IMR-90 (cell line): ENCODE measurements around the gene LFNG. TPM values are rescaled to one million over a fixed set of nuclear protein-coding genes. Genes with fewer than 3 reads are reported as not detected.

ENCODE experiments used
- ATAC-seq: fragments of 200-7000 bp; cut with Tn5 transposase; 2 replicates; pipeline ENCODE4 v1.9.1; 2020; ENCODE audit warnings: low read depth, mild to moderate bottlenecking, moderate library complexity
- BruUV-seq: library from RNA; stranded (reverse); fragments of 400-500 nt; replicated peaks from 2 replicates; lab custom pipeline; 2021; lab: Mats Ljungman, UMichigan
- CTCF ChIA-PET: fragments of 300-600 bp; formaldehyde crosslinking; extraction: SDS; loops from one replicate; lab custom pipeline; 2021; ENCODE audit warnings: antibody characterized with exemption; lab: Yijun Ruan, JAX
- POLR2A ChIA-PET: fragments of 300-600 bp; sonication (Branson Sonifier 250); formaldehyde crosslinking; loops from one replicate; lab custom pipeline; 2022; ENCODE audit warnings: antibody characterized with exemption; ENCODE audit not compliant: unreplicated experiment; lab: Charles Lee
- DNase-seq: peaks from one replicate; pipeline ENCODE4 v3.0.0; 2013
- H2AFZ ChIP-seq: replicated peaks from 2 replicates; pipeline ENCODE3; 2013; ENCODE audit warnings: low read length, mild to moderate bottlenecking; ENCODE audit not compliant: poor library complexity
- H2AK5ac ChIP-seq: 2 replicates; pipeline ENCODE4 v1.6.1; 2013; ENCODE audit warnings: low read depth, low read length, inconsistent platforms
- H2AK9ac ChIP-seq: replicated peaks from 2 replicates; pipeline ENCODE3; 2013; ENCODE audit warnings: mild to moderate bottlenecking, low read depth, low read length, moderate library complexity; ENCODE audit not compliant: poor library complexity
- H2BK120ac ChIP-seq: 2 replicates; pipeline ENCODE4 v1.6.1; 2013; ENCODE audit warnings: low read depth, low read length, inconsistent platforms
- H2BK15ac ChIP-seq: 3 replicates; pipeline ENCODE4 v1.6.1; 2013; ENCODE audit warnings: low read depth, low read length, inconsistent platforms
- H2BK20ac ChIP-seq: 2 replicates; pipeline ENCODE4 v1.6.1; 2013; ENCODE audit warnings: low read depth, mild to moderate bottlenecking, inconsistent platforms, low read length, moderate library complexity
- H2BK5ac ChIP-seq: 2 replicates; pipeline ENCODE4 v1.6.1; 2013; ENCODE audit warnings: mild to moderate bottlenecking, low read depth, low read length, inconsistent platforms; ENCODE audit not compliant: poor library complexity, severe bottlenecking
- H3K14ac ChIP-seq: replicated peaks from 2 replicates; pipeline ENCODE4 v1.6.1; 2013; ENCODE audit warnings: low read depth, low read length, inconsistent platforms
- H3K18ac ChIP-seq: 2 replicates; pipeline ENCODE4 v1.6.1; 2013; ENCODE audit warnings: low read depth, low read length, control low read depth
- H3K23ac ChIP-seq: 2 replicates; pipeline ENCODE4 v1.6.1; 2013; ENCODE audit warnings: low read depth, low read length, inconsistent platforms
- H3K27ac ChIP-seq: 2 replicates; pipeline ENCODE4 v1.5.1; 2013; ENCODE audit warnings: mild to moderate bottlenecking, control low read depth, low read length; ENCODE audit not compliant: insufficient read depth
- H3K27me3 ChIP-seq: 2 replicates; pipeline ENCODE4 v1.6.1; 2013; ENCODE audit warnings: low read length; ENCODE audit not compliant: control insufficient read depth, insufficient read depth
- H3K36me3 ChIP-seq: 2 replicates; pipeline ENCODE4 v1.6.1; 2013; ENCODE audit warnings: low read length, mixed read lengths; ENCODE audit not compliant: control insufficient read depth, insufficient read depth
- H3K4ac ChIP-seq: 2 replicates; pipeline ENCODE4 v1.6.1; 2013; ENCODE audit warnings: low read depth, low read length, inconsistent platforms
- H3K4me1 ChIP-seq: 2 replicates; pipeline ENCODE4 v1.6.1; 2013; ENCODE audit warnings: low read length, mixed read lengths; ENCODE audit not compliant: control insufficient read depth, insufficient read depth
- H3K4me2 ChIP-seq: 2 replicates; pipeline ENCODE4 v1.6.1; 2013; ENCODE audit warnings: low read depth, mild to moderate bottlenecking, control low read depth, low read length, moderate library complexity
- H3K4me3 ChIP-seq: 2 replicates; pipeline ENCODE4 v1.5.1; 2013; ENCODE audit warnings: low read depth, mild to moderate bottlenecking, control low read depth, low read length, moderate library complexity; ENCODE audit not compliant: insufficient read depth
- H3K56ac ChIP-seq: 2 replicates; pipeline ENCODE4 v1.6.1; 2013; ENCODE audit warnings: low read length, inconsistent platforms; ENCODE audit not compliant: insufficient read depth; ENCODE audit errors: extremely low read depth
- H3K79me1 ChIP-seq, 2 experiments: 2 replicates each; pipeline ENCODE4 v1.6.1; 2013; ENCODE audit warnings: low read length in 2 of 2, inconsistent platforms in 1 of 2, low read depth in 1 of 2
- H3K9ac ChIP-seq: 2 replicates; pipeline ENCODE4 v1.6.1; 2013; ENCODE audit warnings: low read depth, low read length, control low read depth
- H3K9me1 ChIP-seq: 2 replicates; pipeline ENCODE4 v1.6.1; 2013; ENCODE audit warnings: low read length, inconsistent platforms; ENCODE audit not compliant: insufficient read depth
- H3K9me3 ChIP-seq: 2 replicates; pipeline ENCODE4 v1.6.1; 2013; ENCODE audit warnings: low read length; ENCODE audit not compliant: control insufficient read depth, insufficient read depth
- H4K20me1 ChIP-seq: 2 replicates; pipeline ENCODE4 v1.6.1; 2013; ENCODE audit warnings: low read length, inconsistent platforms; ENCODE audit not compliant: insufficient read depth
- H4K5ac ChIP-seq: 2 replicates; pipeline ENCODE4 v1.6.1; 2013; ENCODE audit warnings: mild to moderate bottlenecking, low read depth, low read length, control low read depth
- H4K8ac ChIP-seq, 2 experiments: 2 replicates each; pipeline ENCODE4 v1.6.1; 2013; ENCODE audit warnings: low read depth in 2 of 2, low read length in 2 of 2, control low read depth in 1 of 2, inconsistent platforms in 1 of 2
- H4K91ac ChIP-seq: 2 replicates; pipeline ENCODE4 v1.6.1; 2013; ENCODE audit warnings: low read depth, low read length, inconsistent platforms; ENCODE audit not compliant: insufficient read depth
- BHLHE40 ChIP-seq: fragments of 150-350 bp; IDR thresholded peaks from 2 replicates; pipeline ENCODE4 v1.6.1; 2016; ENCODE audit warnings: mild to moderate bottlenecking, low read depth, low read length
- CEBPB ChIP-seq: IDR thresholded peaks from 2 replicates; pipeline ENCODE4 v1.6.1; 2012; ENCODE audit warnings: low read depth, low read length, improper control_type of control experiment
- CHD1 ChIP-seq: IDR thresholded peaks from 2 replicates; pipeline ENCODE4 v1.6.1; 2012; ENCODE audit warnings: low read depth, low read length, improper control_type of control experiment
- CTCF ChIP-seq: conservative IDR thresholded peaks from 2 replicates; pipeline ENCODE4 v1.5.1; 2012; ENCODE audit warnings: mild to moderate bottlenecking, low read depth, low read length, improper control_type of control experiment
- ELK1 ChIP-seq: fragments of 150-350 bp; IDR thresholded peaks from 2 replicates; pipeline ENCODE4 v1.6.1; 2016; ENCODE audit warnings: low read depth, mild to moderate bottlenecking, low read length, moderate library complexity, borderline replicate concordance
- FOS ChIP-seq: fragments of 150-350 bp; IDR thresholded peaks from 2 replicates; pipeline ENCODE4 v1.6.1; 2016; ENCODE audit warnings: low read depth, low read length
- MAFK ChIP-seq: IDR thresholded peaks from 2 replicates; pipeline ENCODE4 v1.6.1; 2012; ENCODE audit warnings: low read depth, low read length, improper control_type of control experiment
- MAZ ChIP-seq: IDR thresholded peaks from 2 replicates; pipeline ENCODE4 v1.6.1; 2012; ENCODE audit warnings: low read depth, mild to moderate bottlenecking, low read length, improper control_type of control experiment, moderate library complexity, borderline replicate concordance
- MXI1 ChIP-seq: IDR thresholded peaks from 2 replicates; pipeline ENCODE4 v1.6.1; 2012; ENCODE audit warnings: low read depth, mild to moderate bottlenecking, low read length, moderate library complexity, borderline replicate concordance
- NFE2L2 ChIP-seq: fragments of 150-350 bp; IDR thresholded peaks from 2 replicates; pipeline ENCODE4 v1.6.1; 2016; ENCODE audit warnings: low read depth, mild to moderate bottlenecking, low read length
- POLR2A ChIP-seq: IDR thresholded peaks from 2 replicates; pipeline ENCODE4 v1.6.1; 2012; ENCODE audit warnings: mild to moderate bottlenecking, low read depth, low read length
- RAD21 ChIP-seq: IDR thresholded peaks from 2 replicates; pipeline ENCODE4 v1.6.1; 2012; ENCODE audit warnings: low read length, improper control_type of control experiment
- RCOR1 ChIP-seq: IDR thresholded peaks from 2 replicates; pipeline ENCODE4 v1.6.1; 2012; ENCODE audit warnings: mild to moderate bottlenecking, low read length, improper control_type of control experiment; ENCODE audit not compliant: insufficient replicate concordance
- RFX5 ChIP-seq: IDR thresholded peaks from 2 replicates; pipeline ENCODE4 v1.8.0; 2012; ENCODE audit warnings: low read depth, mild to moderate bottlenecking, low read length, moderate library complexity
- SMC3 ChIP-seq: fragments of 150-350 bp; IDR thresholded peaks from 2 replicates; pipeline ENCODE4 v1.6.1; 2016; ENCODE audit warnings: low read depth, mild to moderate bottlenecking, antibody characterized with exemption, low read length, moderate library complexity
- USF2 ChIP-seq: fragments of 150-350 bp; IDR thresholded peaks from 2 replicates; pipeline ENCODE4 v1.6.1; 2017; ENCODE audit warnings: mild to moderate bottlenecking, antibody characterized with exemption, low read length, low read depth
- WGBS, 2 experiments: methylation state at CpG; one replicate each; pipeline versions ENCODE4 v1.1.5 to v1.1.7; 2013; ENCODE audit warnings: missing lambda C conversion rate in 2 of 2; ENCODE audit not compliant: insufficient read length in 1 of 2; ENCODE audit errors: extremely low coverage in 2 of 2; 5-methylcytosine and 5-hydroxymethylcytosine counted together
- dilution Hi-C: fragments of 300-500 bp; cut with HindIII; formaldehyde crosslinking; loops from one replicate; pipeline ENCODE4 v1.14.3; 2018; ENCODE audit warnings: low sequenced_read_pairs; ENCODE audit not compliant: unreplicated experiment
- in situ Hi-C: fragments of 300-500 bp; cut with MboI; formaldehyde crosslinking; loops from 3 replicates; pipeline ENCODE4 v1.14.3; 2019; ENCODE audit warnings: low sequenced_read_pairs, inconsistent platforms, mixed read lengths
- intact Hi-C: fragments of 100-400 bp; cut with micrococcal nuclease; formaldehyde crosslinking; loops from 2 replicates; pipeline ENCODE4 v1.10.0; 2022
- polyA plus RNA-seq, 3 experiments: library from polyadenylated mRNA; depleted of rRNA; stranded (reverse); fragments of >200 nt; gene quantifications; 2 replicates each; pipeline ENCODE4 v1.2.3, GENCODE V29; 2012; ENCODE audit warnings: low replicate concordance in 1 of 3
- total RNA-seq: library from RNA; depleted of rRNA; stranded (reverse); fragments of >200 nt; gene quantifications from 2 replicates; pipeline ENCODE4 v1.2.3, GENCODE V29; 2012

The LFNG gene
- total and polyA plus RNA-seq, 2 of the 4 experiments (the other 2 are of a cell fraction): 1.8 to 5.1 TPM

- no peak overlapping the region for H2BK15ac ChIP-seq
- intact Hi-C loops (no loop called here), in situ Hi-C loops (no loop called here), dilution Hi-C loops (no loop called here)
- no peak for DNase-seq
- H3K4me2 ChIP-seq: no peak overlapping the region
- no peak overlapping the region for H2AK9ac ChIP-seq
- no peak overlapping the region for H4K5ac ChIP-seq
- BruUV-seq: no TSS peak
- no peak overlapping the region for H4K8ac ChIP-seq
- H2BK20ac ChIP-seq: no peak overlapping the region
- ChIA-PET CTCF (no interaction called here), POLR2A (no interaction called here)
- no peaks in the 10 kb centered on the region for H3K9me3 ChIP-seq
- no peak overlapping the region for H2AK5ac ChIP-seq
- H2BK120ac ChIP-seq: no peak overlapping the region
- ATAC-seq: no peak
- H3K23ac ChIP-seq: no peak overlapping the region
- no peak overlapping the region for H3K4me3 ChIP-seq
- H3K9ac ChIP-seq: no peak overlapping the region
- no peak overlapping the region for H3K14ac ChIP-seq
- peaks cover 3% of the 10 kb centered on the region; the same call in 1 of the 2 replicates for H3K27me3 ChIP-seq
- no peaks in the 10 kb centered on the region for H4K20me1 ChIP-seq
- no peaks in the 10 kb centered on the region for H3K36me3 ChIP-seq
- no peak overlapping the region for H2BK5ac ChIP-seq
- no CpG with 5 or more reads among the region's 9 CpGs for WGBS, 2 experiments
- 0 out of 2 replicates have a peak, but pooled peaks cover 4% of the 10 kb centered on the region for H3K9me1 ChIP-seq
- no peak overlapping the region for H3K56ac ChIP-seq
- H3K18ac ChIP-seq: no peak overlapping the region
- H3K4me1 ChIP-seq: peaks cover 6% of the 10 kb centered on the region
- H3K79me1 ChIP-seq: no peaks in the 10 kb centered on the region
- no peak overlapping the region for H3K4ac ChIP-seq
- H3K27ac ChIP-seq: no peak overlapping the region
- H4K91ac ChIP-seq: no peak overlapping the region
- no peak overlapping the region for H2AFZ ChIP-seq
- no peak for TF ChIP-seq RCOR1
- TF ChIP-seq POLR2A: no peak
- no peak for TF ChIP-seq BHLHE40
- no peak for TF ChIP-seq RFX5
- TF ChIP-seq CEBPB: no peak
- no peak for TF ChIP-seq CTCF
- TF ChIP-seq ELK1: no peak
- no peak for TF ChIP-seq NFE2L2
- TF ChIP-seq USF2: no peak
- TF ChIP-seq MXI1: no peak
- no peak for TF ChIP-seq MAZ
- TF ChIP-seq FOS: no peak
- TF ChIP-seq RAD21: no peak
- TF ChIP-seq SMC3: no peak
- TF ChIP-seq MAFK: no peak
- TF ChIP-seq CHD1: no peak
Measured at GRCh38 chr7:2488681-2489080, 30.9 kb upstream of the LFNG start.
